K562 treated with DMSO at 1 percent for 24 hours (cell line): ENCODE results near the gene ZNF174. TPM values are rescaled to one million over a fixed set of nuclear protein-coding genes. Genes with fewer than 3 reads are reported as not detected.

Experiments used
- total RNA-seq: library from RNA; unstranded; fragments of 300-600 nt; gene quantifications from 2 replicates; pipeline ENCODE4 v1.2.3, GENCODE V29; 2022; ENCODE audit warnings: low read depth; ENCODE audit not compliant: insufficient read depth

The ZNF174 gene
- 14.3 and 19.1 TPM in 2 replicates for total RNA-seq

GRCh38 chr16:3400779-3401688 is at the start of gene ZNF174, which contains the start of gene ZSCAN32:
TSS of gene ZNF174 (plus strand) at chr16:3401215. CDS start at chr16:3402005, 790 bp downstream.
TSS of gene ZSCAN32 (minus strand) at chr16:3401004. CDS start at chr16:3397557, 3,447 bp downstream.

DNA sequence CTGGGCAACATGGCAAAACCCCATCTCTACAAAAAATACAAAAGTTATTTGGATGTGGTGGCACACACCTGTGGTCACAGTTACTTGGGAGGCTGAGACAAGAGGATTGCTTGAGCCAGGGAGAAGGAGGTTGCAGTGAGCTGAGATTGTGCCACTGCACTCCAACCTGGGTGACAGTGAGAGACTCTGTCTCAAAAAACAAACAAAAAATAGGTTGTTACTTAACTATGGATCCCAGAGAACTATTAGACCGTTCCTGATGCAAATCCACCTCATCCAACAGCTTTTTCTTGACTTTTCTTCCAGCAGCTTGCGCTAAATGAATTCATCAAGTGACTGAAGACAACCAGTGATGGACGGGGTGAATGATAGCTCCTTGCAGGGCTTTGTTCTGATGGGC is 45.4 kb upstream of the ZNF174 start, which contains the start of gene OR2C1:
Gene OR2C1 (plus strand): TSS at position 301 of the 400 bp plus-strand sequence. CDS start 52 bp downstream, at position 353.

DNA sequence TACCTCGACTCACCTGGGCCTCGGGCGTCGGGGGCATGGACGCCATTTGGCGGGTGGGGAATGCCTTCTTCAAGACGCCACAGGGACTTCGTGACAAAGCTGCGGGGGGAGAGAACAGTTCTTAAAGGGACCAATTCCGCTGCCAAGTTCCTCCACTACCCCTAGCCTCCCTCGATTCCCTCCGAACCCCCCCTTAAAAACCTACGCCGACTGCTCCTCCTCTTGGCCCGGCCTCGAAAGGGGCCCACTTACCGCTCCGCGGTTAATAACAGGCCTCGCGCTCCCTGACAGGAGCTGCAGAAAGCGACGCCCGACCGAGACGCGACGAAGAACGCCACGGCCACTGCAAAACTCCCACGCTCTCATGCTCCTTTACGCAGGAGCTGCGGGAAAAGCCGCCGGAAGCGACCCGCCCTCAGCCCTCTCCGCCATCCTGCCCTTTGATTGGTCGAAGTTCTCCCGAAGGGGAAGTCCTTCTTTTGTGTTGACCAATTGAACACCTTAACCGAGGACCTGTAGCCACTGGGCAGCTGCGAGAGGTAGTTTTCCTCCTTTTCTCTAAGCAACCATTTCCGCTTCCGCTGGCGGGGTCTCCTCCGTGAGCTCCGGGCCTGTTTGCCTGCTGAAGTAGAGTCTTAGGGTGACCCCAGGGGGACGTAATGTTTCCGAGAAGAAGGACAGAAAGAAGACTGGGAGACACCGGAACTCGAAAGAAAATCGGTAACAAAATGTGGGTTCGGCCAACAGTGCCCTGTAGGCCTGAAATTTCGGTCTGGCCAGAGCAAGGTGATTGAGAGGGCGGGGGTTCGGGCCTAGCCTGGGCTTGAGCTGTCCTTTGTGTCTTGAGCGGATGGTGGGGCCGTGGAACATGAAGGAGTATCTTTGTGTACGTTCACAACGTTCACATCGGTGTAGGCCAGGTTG is 42.4 kb downstream of the ZNF174 start, which contains the start of the genes NAA60 and ZNF597:
Gene NAA60 (plus strand): TSS at position 573 of the 924 bp plus-strand sequence. CDS start 32,548 bp downstream, outside the sequence.
Gene ZNF597 (minus strand): TSS at position 397 of the 924 bp plus-strand sequence. CDS start 351 bp downstream, at position 46.

Other genes with a start within 250 kb of the ZNF174 start
- not detected in 2 replicates for gene OR1F1, start 213.0 kb upstream of the ZNF174 start, total RNA-seq
- gene ZNF200, start 166.1 kb upstream of the ZNF174 start, total RNA-seq, result 6.6 and 8.7 TPM in 2 replicates
- gene MEFV, start 144.6 kb upstream of the ZNF174 start, total RNA-seq, result not detected in 2 replicates
- 51.0 and 56.4 TPM in 2 replicates for gene ZNF263, start 117.7 kb upstream of the ZNF174 start, total RNA-seq
- gene TIGD7, start 95.8 kb upstream of the ZNF174 start, total RNA-seq, result 0.80 and 2.4 TPM in 2 replicates
- gene ZNF75A, start 95.7 kb upstream of the ZNF174 start, total RNA-seq, result 9.7 and 10.9 TPM in 2 replicates
- not detected in 2 replicates for gene OR2C1, start 45.3 kb upstream of the ZNF174 start, total RNA-seq
- 10.0 and 17.3 TPM in 2 replicates for gene ZSCAN32, start 211 bp upstream of the ZNF174 start, total RNA-seq
- 0.23 and 0.29 TPM in 2 replicates for gene ZNF597, start 42.3 kb downstream of the ZNF174 start, total RNA-seq
- 48.1 and 58.5 TPM in 2 replicates for gene NAA60, start 42.5 kb downstream of the ZNF174 start, total RNA-seq
- gene C16orf90, start 94.3 kb downstream of the ZNF174 start, total RNA-seq, result not detected in 2 replicates
- 2.3 and 4.3 TPM in 2 replicates for gene CLUAP1, start 99.8 kb downstream of the ZNF174 start, total RNA-seq
- 0.12 and 0.21 TPM in 2 replicates for gene NLRC3, start 176.2 kb downstream of the ZNF174 start, total RNA-seq
- gene SLX4, start 210.4 kb downstream of the ZNF174 start, total RNA-seq, result 7.5 and 7.6 TPM in 2 replicates